H1 (cell line): ENCODE data around the gene NFIX. TPM values are rescaled to one million over a fixed set of nuclear protein-coding genes. Genes with fewer than 3 reads are reported as not detected.
A peak's percentile ranks its signal among the peaks of the same experiment; 100 is the strongest.

ENCODE experiments used
- CTCF ChIA-PET: fragments of 300-600 bp; sonication (Branson Sonifier 250); formaldehyde crosslinking; loops from one replicate; lab custom pipeline; 2021; ENCODE audit not compliant: partially characterized antibody; lab: Charles Lee
- POLR2A ChIA-PET: fragments of 300-600 bp; sonication (Branson Sonifier 250); formaldehyde crosslinking; loops from one replicate; lab custom pipeline; 2021; ENCODE audit warnings: inconsistent platforms; ENCODE audit not compliant: partially characterized antibody; lab: Charles Lee
- DNase-seq, 2 experiments: peaks; one replicate each; pipeline versions ENCODE4 v3.0.0 to v3.0.0-alpha.2; 2010 to 2022; ENCODE audit warnings: low spot score in 2 of 2, low read depth in 1 of 2, mixed read lengths in 1 of 2
- FAIRE-seq: peaks from 2 replicates; lab custom pipeline; 2011; peaks lifted over from hg19 to GRCh38; lab: Jason Lieb, UNC
- H2AFZ ChIP-seq: 2 replicates; pipeline ENCODE4 v1.8.1; 2012; ENCODE audit warnings: low read length, inconsistent platforms
- H2AK5ac ChIP-seq: 2 replicates; pipeline ENCODE4 v1.6.1; 2013; ENCODE audit warnings: low read depth, low read length
- H2BK120ac ChIP-seq: replicated peaks from 2 replicates; pipeline ENCODE3; 2013; ENCODE audit warnings: low read depth, low read length, inconsistent platforms
- H2BK12ac ChIP-seq: 2 replicates; pipeline ENCODE4 v1.6.1; 2013; ENCODE audit warnings: low read depth, low read length
- H2BK15ac ChIP-seq: 2 replicates; pipeline ENCODE4 v1.6.1; 2013; ENCODE audit warnings: low read length
- H2BK20ac ChIP-seq: 2 replicates; pipeline ENCODE4 v1.6.1; 2013; ENCODE audit warnings: low read length
- H2BK5ac ChIP-seq: 2 replicates; pipeline ENCODE4 v1.6.1; 2013; ENCODE audit warnings: low read depth, low read length
- H3K14ac ChIP-seq: 2 replicates; pipeline ENCODE4 v1.6.1; 2013; ENCODE audit warnings: inconsistent platforms; ENCODE audit not compliant: insufficient read length
- H3K18ac ChIP-seq: 2 replicates; pipeline ENCODE4 v1.6.1; 2013; ENCODE audit warnings: low read length; ENCODE audit errors: extremely low read depth
- H3K23ac ChIP-seq: 2 replicates; pipeline ENCODE4 v1.6.1; 2013; ENCODE audit warnings: inconsistent platforms; ENCODE audit not compliant: insufficient read length
- H3K23me2 ChIP-seq: 2 replicates; pipeline ENCODE4 v1.6.1; 2013; ENCODE audit warnings: low read depth, low read length
- H3K27ac ChIP-seq: 2 replicates; pipeline ENCODE4 v1.6.1; 2011; ENCODE audit warnings: low read depth, low read length, inconsistent platforms
- H3K27me3 ChIP-seq, 4 experiments: replicated peaks in 1 of 4; 1 replicate in 1 of 4; 2 replicates in 3 of 4; pipeline versions ENCODE4 v1.6.1 to v1.8.1; 2011 to 2013; ENCODE audit warnings: low read length in 3 of 4, mild to moderate bottlenecking in 3 of 4, inconsistent platforms in 2 of 4, mixed read lengths in 2 of 4, moderate library complexity in 1 of 4; ENCODE audit not compliant: control insufficient read depth in 3 of 4, insufficient read depth in 3 of 4; ENCODE audit errors: extremely low read depth in 1 of 4
- H3K36me3 ChIP-seq, 4 experiments: 2 replicates each; pipeline versions ENCODE4 v1.6.1 to v1.8.1; 2011 to 2013; ENCODE audit warnings: mild to moderate bottlenecking in 4 of 4, low read length in 3 of 4, moderate library complexity in 2 of 4, control low read depth in 1 of 4, inconsistent platforms in 1 of 4; ENCODE audit not compliant: insufficient read depth in 4 of 4, control insufficient read depth in 2 of 4
- H3K4ac ChIP-seq: replicated peaks from 2 replicates; pipeline ENCODE3; 2013; ENCODE audit warnings: low read length, low read depth, mixed read lengths, inconsistent platforms; ENCODE audit not compliant: insufficient read length
- H3K4me1 ChIP-seq, 4 experiments: replicated peaks in 1 of 4; 1 replicate in 1 of 4; 2 replicates in 3 of 4; pipeline versions ENCODE4 v1.6.1 to v1.8.1; 2011 to 2013; ENCODE audit warnings: low read length in 3 of 4, inconsistent platforms in 2 of 4, mixed read lengths in 1 of 4; ENCODE audit not compliant: insufficient read depth in 4 of 4, control insufficient read depth in 3 of 4
- H3K4me2 ChIP-seq, 2 experiments: 2 replicates each; pipeline versions ENCODE4 v1.6.1 to v1.8.1; 2011 to 2013; ENCODE audit warnings: low read depth in 2 of 2, low read length in 2 of 2, control low read depth in 1 of 2, inconsistent platforms in 1 of 2, mild to moderate bottlenecking in 1 of 2; ENCODE audit not compliant: insufficient read depth in 1 of 2
- H3K4me3 ChIP-seq, 4 experiments: fragments of 200-600, 300-600 bp in 1 of 4; sonication (generic), shearing (Covaris generic), sonication (Bioruptor Twin) in 1 of 4; 2 replicates each; pipeline versions ENCODE4 v1.5.1 to v1.8.1; 2011 to 2016; ENCODE audit warnings: low read length in 4 of 4, low read depth in 3 of 4, control low read depth in 2 of 4, inconsistent platforms in 2 of 4, mild to moderate bottlenecking in 2 of 4, mixed read lengths in 1 of 4, moderate library complexity in 1 of 4; ENCODE audit not compliant: insufficient read depth in 2 of 4; ENCODE audit errors: extremely low read depth in 1 of 4
- H3K56ac ChIP-seq: replicated peaks from 2 replicates; pipeline ENCODE3; 2013; ENCODE audit warnings: low read depth, mild to moderate bottlenecking, mixed read lengths, low read length, inconsistent platforms; ENCODE audit not compliant: insufficient read length
- H3K79me1 ChIP-seq: 2 replicates; pipeline ENCODE4 v1.6.1; 2013; ENCODE audit warnings: low read depth, low read length, control low read depth
- H3K79me2 ChIP-seq, 2 experiments: 2 replicates each; pipeline versions ENCODE4 v1.6.1 to v1.8.1; 2012 to 2013; ENCODE audit warnings: low read length in 2 of 2, mild to moderate bottlenecking in 2 of 2, inconsistent platforms in 1 of 2; ENCODE audit not compliant: insufficient read depth in 2 of 2, control insufficient read depth in 1 of 2
- H3K9ac ChIP-seq, 4 experiments: replicated peaks in 1 of 4; 1 replicate in 1 of 4; 2 replicates in 3 of 4; pipeline versions ENCODE4 v1.6.1 to v1.8.1; 2011 to 2013; ENCODE audit warnings: low read depth in 3 of 4, low read length in 3 of 4, control low read depth in 2 of 4, mild to moderate bottlenecking in 2 of 4, moderate library complexity in 2 of 4, inconsistent platforms in 1 of 4; ENCODE audit errors: extremely low read depth in 1 of 4
- H3K9me3 ChIP-seq, 2 experiments: 2 replicates each; pipeline versions ENCODE4 v1.6.1 to v1.8.1; 2012 to 2013; ENCODE audit warnings: mild to moderate bottlenecking in 2 of 2, moderate library complexity in 2 of 2, control low read depth in 1 of 2, inconsistent platforms in 1 of 2, low read depth in 1 of 2, low read length in 1 of 2, mixed read lengths in 1 of 2; ENCODE audit not compliant: insufficient read depth in 2 of 2
- H4K20me1 ChIP-seq, 2 experiments: replicated peaks in 1 of 2; 2 replicates each; pipeline versions ENCODE3 to v1.8.1; 2011 to 2013; ENCODE audit warnings: inconsistent platforms in 2 of 2, low read length in 2 of 2, mild to moderate bottlenecking in 1 of 2; ENCODE audit not compliant: insufficient read depth in 2 of 2, control insufficient read depth in 1 of 2
- H4K5ac ChIP-seq: 2 replicates; pipeline ENCODE4 v1.6.1; 2013; ENCODE audit warnings: low read length, low read depth, mixed read lengths, inconsistent platforms; ENCODE audit not compliant: insufficient read length
- H4K8ac ChIP-seq: 2 replicates; pipeline ENCODE4 v1.8.0; 2013; ENCODE audit warnings: mild to moderate bottlenecking, moderate library complexity, low read length, inconsistent platforms; ENCODE audit not compliant: insufficient read depth; ENCODE audit errors: extremely low read depth
- H4K91ac ChIP-seq: replicated peaks from 2 replicates; pipeline ENCODE3; 2013; ENCODE audit warnings: low read length, mixed read lengths, inconsistent platforms; ENCODE audit not compliant: insufficient read length
- ATF2 ChIP-seq: IDR thresholded peaks from 2 replicates; pipeline ENCODE4 v1.6.1; 2012; ENCODE audit warnings: low read length, inconsistent platforms
- ATF3 ChIP-seq: IDR thresholded peaks from 2 replicates; pipeline ENCODE4 v1.6.1; 2011; ENCODE audit warnings: low read depth, mild to moderate bottlenecking, low read length; ENCODE audit not compliant: insufficient read depth
- BCL11A ChIP-seq, 2 experiments: IDR thresholded peaks; one replicate each; pipeline ENCODE4 v1.6.1; 2011; ENCODE audit warnings: low read depth in 2 of 2, low read length in 2 of 2, mild to moderate bottlenecking in 2 of 2
- HDAC2 ChIP-seq, 2 experiments: fragments of 300-600 bp in 1 of 2; sonication (generic) in 1 of 2; IDR thresholded peaks; 2 replicates each; pipeline ENCODE4 v1.6.1; 2011 to 2012; ENCODE audit warnings: low read depth in 2 of 2, low read length in 2 of 2, mild to moderate bottlenecking in 2 of 2, moderate library complexity in 2 of 2, borderline replicate concordance in 1 of 2, inconsistent platforms in 1 of 2
- JUN ChIP-seq: IDR thresholded peaks from 2 replicates; pipeline ENCODE4 v1.6.1; 2011; ENCODE audit warnings: low read depth, mild to moderate bottlenecking, improper control_type of control experiment, low read length
- MAFK ChIP-seq: IDR thresholded peaks from 2 replicates; pipeline ENCODE4 v1.6.1; 2012; ENCODE audit warnings: low read depth, mild to moderate bottlenecking, improper control_type of control experiment, low read length
- TAF7 ChIP-seq: optimal IDR thresholded peaks from 2 replicates; pipeline ENCODE3; 2011; ENCODE audit warnings: low read depth, mild to moderate bottlenecking, inconsistent platforms, low read length, moderate library complexity, borderline replicate concordance
- TBP ChIP-seq: IDR thresholded peaks from 2 replicates; pipeline ENCODE4 v1.6.1; 2011; ENCODE audit warnings: low read depth, low read length, improper control_type of control experiment
- WGBS, 2 experiments: shearing (Covaris generic) in 1 of 2; methylation state at CpG; one replicate each; pipeline versions ENCODE4 v1.1.6 to v1.1.7; 2013 to 2015; ENCODE audit warnings: low lambda C conversion rate in 2 of 2, mixed read lengths in 2 of 2, inconsistent platforms in 1 of 2, low coverage in 1 of 2, missing lambda C conversion rate in 1 of 2; ENCODE audit not compliant: insufficient replicate concordance in 2 of 2, insufficient coverage in 1 of 2, insufficient read length in 1 of 2; ENCODE audit errors: extremely low coverage in 1 of 2, missing lambda C conversion rate in 1 of 2; 5-methylcytosine and 5-hydroxymethylcytosine counted together
- polyA plus RNA-seq, 7 experiments: library from polyadenylated mRNA; depleted of rRNA in 3 of 7; stranded (reverse) in 5 of 7; unstranded in 2 of 7; fragments of >200 nt in 5 of 7; fragments of 200-250 nt in 2 of 7; gene quantifications; 1 replicate in 5 of 7; 2 replicates in 1 of 7; 4 replicates in 1 of 7; pipeline versions ENCODE4 v1.2.1 to v1.2.3, GENCODE V29; 2011 to 2013; ENCODE audit warnings: missing spikeins in 2 of 7, mixed read lengths in 2 of 7
- total RNA-seq: library from RNA; stranded (reverse); fragmentation: NEBNext Ultra II Directional; extraction: Animal tissue kit (Norgen Biotek cat#: 25700); gene quantifications from 2 replicates; pipeline ENCODE4 v1.2.1, GENCODE V29; 2021

The NFIX gene
- total and polyA plus RNA-seq, 2 of the 8 experiments (the other 6 are each of a cell fraction or from before 2014, with no cell fraction given) = 0.03 to 0.20 TPM

- Histone ChIP-seq H2BK120ac (no peak overlapping the region), H3K9ac (no peak overlapping the region), H3K79me1 (no peaks in the 10 kb centered on the region), H4K5ac (no peak overlapping the region), H3K23me2 (0 out of 2 replicates have a peak, but pooled peaks cover 1% of the 10 kb centered on the region), H3K27ac (no peak overlapping the region), H3K79me2 (no peaks in the 10 kb centered on the region), H4K20me1 (no peaks in the 10 kb centered on the region), H2BK20ac (no peak overlapping the region), H3K27me3 (peaks cover 0 to 16% (median 13%) of the 10 kb centered on the region in 4 experiments; a peak in 6 of 7 replicates), H2BK12ac (peak overlapping the region; percentile 50; the same call in 1 of the 2 replicates), H3K4me3 (no peak overlapping the region), H3K36me3 (no peaks in the 10 kb centered on the region), H2BK15ac (no peak overlapping the region), H2AK5ac (no peak overlapping the region), H3K14ac (no peak overlapping the region), H2AFZ (no peak overlapping the region), H3K4me2 (no peak overlapping the region), H3K4ac (no peak overlapping the region), H4K91ac (no peak overlapping the region), H3K4me1 (peaks cover 8 to 20% (median 15%) of the 10 kb centered on the region in 4 experiments), H2BK5ac (no peak overlapping the region), H3K18ac (no peak overlapping the region), H4K8ac (no peak overlapping the region), H3K23ac (no peak overlapping the region), H3K56ac (no peak overlapping the region), H3K9me3 (no peaks in the 10 kb centered on the region)
- POLR2A ChIA-PET = interaction anchor here (1.0 to 2.2 kb wide), 4 partner anchors 18 to 96 kb away, joined by 3 to 5 read pairs (median 4); no protein-coding TSS in a partner anchor
- WGBS, 2 experiments = 83% methylated on average over 5 of the region's 5 CpGs; no CpG with 5 or more reads in 1 of the 2 experiments
- CTCF ChIA-PET = interaction anchor here (0.9 to 48.8 kb wide), 9 partner anchors 9 to 108 kb away, joined by 3 to 1145 read pairs (median 10); no protein-coding TSS in a partner anchor
- DNase-seq = no peak
- no peak for FAIRE-seq
- TF ChIP-seq TBP = no peak
- TF ChIP-seq TAF7 = no peak
- no peak for TF ChIP-seq ATF3
- no peak for TF ChIP-seq ATF2
- TF ChIP-seq HDAC2 (IDR thresholded peaks at IDR 0.05; ENCODE audit: borderline replicate concordance in 1 of 2, low read depth in 2 of 2, low read length in 2 of 2) = no peak
- no peak for TF ChIP-seq JUN
- TF ChIP-seq BCL11A (IDR thresholded peaks at IDR 0.05; ENCODE audit: low read depth in 2 of 2, low read length in 2 of 2) = no peak
- TF ChIP-seq MAFK = no peak
Observed at GRCh38 chr19:13073263-13073662, 78.0 kb downstream of the NFIX start.
